Smooth muscle cell (in vitro differentiated cells): ENCODE data around the gene STAG2. TPM values are rescaled to one million over a fixed set of nuclear protein-coding genes. Genes with fewer than 3 reads are reported as not detected.

Source experiments
- DNase-seq: peaks from one replicate; lab custom pipeline; 2025; ENCODE audit not compliant: unreplicated experiment; lab: John Stamatoyannopoulos, UW
- H2AFZ ChIP-seq: fragments of 200-600 bp; sonication (generic); 2 replicates; pipeline ENCODE4 v1.6.0; 2016; ENCODE audit warnings: antibody characterized with exemption, low read depth, mild to moderate bottlenecking
- H3F3A ChIP-seq: fragments of 200-600 bp; sonication (generic); 2 replicates; pipeline ENCODE4 v1.6.0; 2017; ENCODE audit warnings: antibody characterized with exemption, low read depth
- H3K27ac ChIP-seq: fragments of 200-600 bp; sonication (generic); 2 replicates; pipeline ENCODE4 v1.5.1; 2016; ENCODE audit warnings: low read depth, mild to moderate bottlenecking
- H3K27me3 ChIP-seq: fragments of 200-600 bp; sonication (generic); 2 replicates; pipeline ENCODE4 v1.6.1; 2016; ENCODE audit warnings: low read depth, mild to moderate bottlenecking
- H3K36me3 ChIP-seq: fragments of 200-600 bp; sonication (generic); 2 replicates; pipeline ENCODE4 v1.5.1; 2016; ENCODE audit warnings: low read depth
- H3K4me1 ChIP-seq: fragments of 200-600 bp; sonication (generic); 2 replicates; pipeline ENCODE4 v1.5.1; 2016; ENCODE audit warnings: low read depth
- H3K4me2 ChIP-seq: fragments of 200-600 bp; sonication (generic); 2 replicates; pipeline ENCODE4 v1.6.0; 2016; ENCODE audit warnings: mild to moderate bottlenecking
- H3K4me3 ChIP-seq: fragments of 200-600 bp; sonication (generic); 2 replicates; pipeline ENCODE4 v1.5.1; 2016; ENCODE audit warnings: mild to moderate bottlenecking
- H3K79me2 ChIP-seq: fragments of 200-600 bp; sonication (generic); 2 replicates; pipeline ENCODE4 v1.6.0; 2016; ENCODE audit warnings: low read depth, mild to moderate bottlenecking
- H3K9ac ChIP-seq: fragments of 200-600 bp; sonication (generic); 2 replicates; pipeline ENCODE4 v1.6.0; 2016; ENCODE audit warnings: low read depth
- H3K9me3 ChIP-seq: fragments of 200-600 bp; sonication (generic); replicated peaks from 2 replicates; pipeline ENCODE4 v1.5.1; 2016; ENCODE audit warnings: low read depth
- H4K20me1 ChIP-seq: fragments of 200-600 bp; sonication (generic); 2 replicates; pipeline ENCODE4 v1.6.0; 2016; ENCODE audit warnings: low read depth
- WGBS: methylation state at CpG from one replicate; pipeline ENCODE4 v1.1.7; 2016; ENCODE audit warnings: low lambda C conversion rate; 5-methylcytosine and 5-hydroxymethylcytosine counted together
- polyA plus RNA-seq: library from polyadenylated mRNA; unstranded; fragments of >200 nt; fragmentation: Nextera tagmentation; extraction: Ambion mirVana; gene quantifications from 2 replicates; pipeline ENCODE4 v1.2.1, GENCODE V29; 2016
- total RNA-seq: library from RNA; depleted of rRNA; stranded (reverse); fragments of >200 nt; gene quantifications from 2 replicates; pipeline ENCODE4 v1.2.3, GENCODE V29; 2014
- TF ChIP-seq, protein P1 (sequence below): fragments of 200-600 bp; sonication (generic); IDR thresholded peaks from 2 replicates; pipeline ENCODE4 v1.5.1; 2017; ENCODE audit warnings: borderline replicate concordance, mild to moderate bottlenecking, antibody characterized with exemption; ENCODE audit not compliant: insufficient read depth, poor library complexity, severe bottlenecking

The STAG2 gene
- total and polyA plus RNA-seq, 2 experiments from 2014 or later, result 14.3 to 62.4 TPM

DNA sequence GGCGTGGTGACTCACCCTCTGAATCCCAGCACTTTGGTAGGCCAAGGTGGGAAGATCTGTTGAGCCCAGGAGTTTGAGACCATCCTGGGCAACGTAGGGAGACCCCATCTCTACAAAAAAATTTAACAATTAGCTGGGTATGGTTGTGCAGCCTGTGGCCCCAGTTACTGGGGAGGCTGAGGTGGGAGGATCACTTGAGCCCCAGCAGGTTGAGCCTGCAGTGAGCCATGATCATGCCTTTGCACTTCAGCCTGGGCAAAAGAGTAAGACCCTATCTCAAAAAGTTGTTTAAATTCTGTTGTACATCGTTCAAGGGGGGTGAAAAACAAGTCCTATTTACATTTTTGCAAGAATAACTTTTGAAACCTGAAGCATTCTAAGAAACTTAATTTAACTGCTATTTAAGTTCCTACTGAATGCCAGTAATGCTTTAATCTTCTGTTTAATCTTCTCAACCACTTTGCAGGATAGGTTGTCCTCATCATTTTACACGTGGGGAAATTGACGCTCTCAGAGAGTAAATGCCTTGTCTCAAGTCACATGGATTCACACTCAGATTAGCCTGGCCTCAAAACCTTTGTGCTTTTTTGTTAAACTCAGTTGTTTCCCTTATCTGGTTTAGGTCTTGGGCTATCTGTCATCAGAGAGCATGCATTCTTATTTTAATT is 7.0 kb downstream of the STAG2 start:
- WGBS, result 56% methylated on average over 5 of the region's 5 CpGs

DNA sequence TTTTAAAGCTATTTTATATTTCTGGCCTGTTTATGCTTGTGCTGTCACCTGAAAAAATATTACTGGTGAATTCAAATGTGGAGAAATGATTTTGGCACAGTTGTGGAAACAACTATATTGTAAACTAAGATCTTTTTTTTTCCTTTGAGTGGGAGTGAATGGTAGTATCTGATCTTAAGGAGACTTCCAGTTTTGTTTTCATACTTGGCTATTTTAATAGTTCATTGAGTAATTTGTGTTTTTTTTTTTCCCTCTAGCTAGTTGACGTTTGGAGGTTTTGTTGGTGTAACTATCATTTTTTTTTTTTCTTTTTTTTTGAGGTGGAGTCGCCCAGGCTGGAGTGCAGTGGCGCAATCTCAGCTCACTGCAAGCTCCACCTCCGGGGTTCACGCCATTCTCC is 10.5 kb downstream of the STAG2 start:
- TF ChIP-seq, protein P1, sequence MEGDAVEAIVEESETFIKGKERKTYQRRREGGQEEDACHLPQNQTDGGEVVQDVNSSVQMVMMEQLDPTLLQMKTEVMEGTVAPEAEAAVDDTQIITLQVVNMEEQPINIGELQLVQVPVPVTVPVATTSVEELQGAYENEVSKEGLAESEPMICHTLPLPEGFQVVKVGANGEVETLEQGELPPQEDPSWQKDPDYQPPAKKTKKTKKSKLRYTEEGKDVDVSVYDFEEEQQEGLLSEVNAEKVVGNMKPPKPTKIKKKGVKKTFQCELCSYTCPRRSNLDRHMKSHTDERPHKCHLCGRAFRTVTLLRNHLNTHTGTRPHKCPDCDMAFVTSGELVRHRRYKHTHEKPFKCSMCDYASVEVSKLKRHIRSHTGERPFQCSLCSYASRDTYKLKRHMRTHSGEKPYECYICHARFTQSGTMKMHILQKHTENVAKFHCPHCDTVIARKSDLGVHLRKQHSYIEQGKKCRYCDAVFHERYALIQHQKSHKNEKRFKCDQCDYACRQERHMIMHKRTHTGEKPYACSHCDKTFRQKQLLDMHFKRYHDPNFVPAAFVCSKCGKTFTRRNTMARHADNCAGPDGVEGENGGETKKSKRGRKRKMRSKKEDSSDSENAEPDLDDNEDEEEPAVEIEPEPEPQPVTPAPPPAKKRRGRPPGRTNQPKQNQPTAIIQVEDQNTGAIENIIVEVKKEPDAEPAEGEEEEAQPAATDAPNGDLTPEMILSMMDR, result no peak
- Histone ChIP-seq H3K4me3 (no peak overlapping the region), H3K27me3 (no peaks in the 10 kb centered on the region), H3F3A (no peaks in the 10 kb centered on the region), H3K9me3 (no peaks in the 10 kb centered on the region), H3K27ac (no peak overlapping the region), H3K79me2 (peaks cover 100% of the 10 kb centered on the region), H3K36me3 (no peaks in the 10 kb centered on the region), H3K4me2 (no peak overlapping the region), H4K20me1 (peaks cover 100% of the 10 kb centered on the region), H3K9ac (no peak overlapping the region), H3K4me1 (no peaks in the 10 kb centered on the region), H2AFZ (no peak overlapping the region)
- WGBS, result 87% methylated on average over 4 of the region's 5 CpGs
- no peak for DNase-seq

More for the DNA sequence above, 7.0 kb downstream of the STAG2 start:
- peaks cover 10% of the 10 kb centered on the region for H3K4me1 ChIP-seq
- no peak for DNase-seq
- H3K36me3 ChIP-seq, result no peaks in the 10 kb centered on the region
- H3K27ac ChIP-seq, result no peak overlapping the region
- no peak overlapping the region for H3K4me3 ChIP-seq
- no peak overlapping the region for H2AFZ ChIP-seq
- no peaks in the 10 kb centered on the region for H3K27me3 ChIP-seq
- H3K79me2 ChIP-seq, result peaks cover 100% of the 10 kb centered on the region
- no peak overlapping the region for H3K9ac ChIP-seq
- TF ChIP-seq, protein P1, result no peak
- H4K20me1 ChIP-seq, result peaks cover 98% of the 10 kb centered on the region
- H3F3A ChIP-seq, result no peaks in the 10 kb centered on the region
- H3K4me2 ChIP-seq, result no peak overlapping the region
- no peaks in the 10 kb centered on the region for H3K9me3 ChIP-seq

DNA sequence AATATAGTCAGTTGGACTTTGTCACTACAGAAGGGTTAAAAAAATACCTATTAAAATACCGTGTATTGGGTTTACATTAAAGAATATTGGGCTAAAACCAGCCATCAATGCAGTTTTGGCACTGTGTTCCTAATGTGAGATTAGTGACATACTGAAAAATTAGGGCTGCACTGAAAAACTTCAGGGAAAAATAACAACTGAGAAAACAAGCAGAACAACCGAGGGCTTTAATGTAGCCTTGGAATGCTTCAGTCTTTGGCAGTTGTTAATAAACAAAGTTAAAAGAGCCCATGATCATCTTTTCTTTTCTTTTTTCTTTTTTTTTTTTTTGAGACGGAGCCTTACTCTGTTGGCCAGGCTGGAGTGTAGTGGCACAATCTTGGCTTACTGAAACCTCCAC is 12.4 kb downstream of the STAG2 start:
- TF ChIP-seq, protein P1, result no peak
- no peak overlapping the region for H2AFZ ChIP-seq
- H3K36me3 ChIP-seq, result no peaks in the 10 kb centered on the region
- H3K27ac ChIP-seq, result no peak overlapping the region
- H3K27me3 ChIP-seq, result no peaks in the 10 kb centered on the region
- H3K79me2 ChIP-seq, result peaks cover 100% of the 10 kb centered on the region
- H3F3A ChIP-seq, result no peaks in the 10 kb centered on the region
- no peaks in the 10 kb centered on the region for H3K4me1 ChIP-seq
- H3K4me3 ChIP-seq, result no peak overlapping the region
- DNase-seq, result no peak
- H3K9me3 ChIP-seq, result no peaks in the 10 kb centered on the region
- WGBS, result 71% methylated on average over 3 of the region's 3 CpGs
- no peak overlapping the region for H3K9ac ChIP-seq
- peaks cover 100% of the 10 kb centered on the region for H4K20me1 ChIP-seq
- H3K4me2 ChIP-seq, result no peak overlapping the region

DNA sequence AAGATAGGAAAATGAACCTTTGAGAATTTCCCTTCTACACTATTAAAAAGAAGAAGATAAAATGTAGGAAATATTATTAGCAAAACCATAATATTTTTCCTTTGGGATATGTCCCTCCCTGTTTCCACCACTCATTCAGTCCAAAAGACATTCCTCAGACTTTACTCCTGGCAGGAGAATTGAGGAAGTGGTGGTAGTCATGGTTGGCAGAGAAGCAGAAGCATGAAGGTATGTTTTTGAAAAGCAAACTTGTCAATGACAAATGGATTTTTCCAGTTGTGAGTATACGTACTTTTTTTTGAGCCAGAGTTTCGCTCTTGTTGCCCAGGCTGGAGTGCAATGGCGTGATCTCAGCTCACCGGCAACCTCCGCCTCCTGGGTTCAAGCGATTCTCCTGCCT is 13.7 kb downstream of the STAG2 start:
- TF ChIP-seq, protein P1, result no peak
- Histone ChIP-seq H3K27me3 (no peaks in the 10 kb centered on the region), H3K4me3 (no peak overlapping the region), H4K20me1 (peaks cover 100% of the 10 kb centered on the region), H3F3A (no peaks in the 10 kb centered on the region), H3K4me2 (no peak overlapping the region), H3K79me2 (peaks cover 100% of the 10 kb centered on the region), H3K4me1 (no peaks in the 10 kb centered on the region), H3K27ac (no peak overlapping the region), H3K9ac (no peak overlapping the region), H3K9me3 (no peaks in the 10 kb centered on the region), H2AFZ (no peak overlapping the region), H3K36me3 (no peaks in the 10 kb centered on the region)
- DNase-seq, result no peak
- WGBS, result 88% methylated on average over 6 of the region's 6 CpGs
